ENCODE data around the gene NOX4. TPM values are rescaled to one million over a fixed set of nuclear protein-coding genes. Genes with fewer than 3 reads are reported as not detected.
A peak's percentile ranks its signal among the peaks of the same experiment; 100 is the strongest.

NOX4 gene
- 1 to 10 TPM; 2.7 to 6.0 TPM for total RNA-seq
- polyA plus RNA-seq (2013, experiment 1 of 2): 2.8 TPM
- 4.9 TPM for polyA plus RNA-seq (2013, experiment 2 of 2)
- long read RNA-seq, experiment 1, partial matches to known transcripts: 2 of 2 reads
- long read RNA-seq, experiment 1, other reads (novel, unspliced or antisense): 0 of 2 reads
- long read RNA-seq, experiment 2, partial matches to known transcripts: 0 of 5 reads
- long read RNA-seq, experiment 2, other reads (novel, unspliced or antisense): 4 of 5 reads
- long read RNA-seq, experiment 3, transcript NOX4-201 (18 exons, 2,388 nt): major isoform, 9 of 18 reads
- long read RNA-seq, experiment 3, partial matches to known transcripts: 3 of 18 reads
- long read RNA-seq, experiment 3, other reads (novel, unspliced or antisense): 6 of 18 reads
- long read RNA-seq, experiment 4: 0 reads

GRCh38 chr11:89490981-89491690 lies at the start of gene NOX4:
Gene NOX4 (minus strand): TSS chr11:89491375. CDS start chr11:89491246, 129 bp downstream.
- Histone ChIP-seq H3K4me3 (ENCODE audit: low read length) (peak within 1 kb of the TSS; percentile 70), H3K27me3 (ENCODE audit: control insufficient read depth, insufficient read depth, low read length, poor library complexity, severe bottlenecking) (peaks cover 35% of the 10 kb centered on the region), H3K36me3 (ENCODE audit: control insufficient read depth, insufficient read depth, low read length) (no peaks in the 10 kb centered on the region), H3K27ac (ENCODE audit: low read depth, low read length) (peak within 1 kb of the TSS; percentile 93), H3K4me1 (ENCODE audit: control insufficient read depth, insufficient read depth, low read length) (peaks cover 2% of the 10 kb centered on the region), H3K9ac (ENCODE audit: extremely low read depth, low read length, poor library complexity, severe bottlenecking) (no peak within 1 kb of the TSS), H3K9me3 (ENCODE audit: control insufficient read depth, low read length) (no peaks in the 10 kb centered on the region)
- DNase-seq: peak; percentile 88
- no peaks in the 10 kb centered on the region for H3K36me3 Mint-ChIP-seq (ENCODE audit: low read depth)
- H3K9me3 Mint-ChIP-seq: no peaks in the 10 kb centered on the region
- H3K4me3 Mint-ChIP-seq: peak within 1 kb of the TSS; percentile 69
- no peak for TF ChIP-seq CTCF (conservative IDR thresholded peaks at IDR 0.05)
- WGBS, 2 experiments (ENCODE audit: insufficient coverage in 1 of 2, insufficient read length in 1 of 2): 8 to 36% methylated on average over 14 to 50 of the region's 51 CpGs
- peaks cover 45% of the 10 kb centered on the region for H3K4me1 Mint-ChIP-seq
- H3K27me3 Mint-ChIP-seq (ENCODE audit: insufficient read depth): no peaks in the 10 kb centered on the region
- peak within 1 kb of the TSS; percentile 89 for H3K27ac Mint-ChIP-seq

GRCh38 chr11:89540826-89541225 lies 49.7 kb upstream of the NOX4 start:
- Histone ChIP-seq H3K4me1 (ENCODE audit: control insufficient read depth, insufficient read depth, low read length) (no peaks in the 10 kb centered on the region), H3K27ac (ENCODE audit: low read depth, low read length) (no peak overlapping the region), H3K27me3 (ENCODE audit: control insufficient read depth, insufficient read depth, low read length, poor library complexity, severe bottlenecking) (no peaks in the 10 kb centered on the region), H3K4me3 (ENCODE audit: low read length) (no peak overlapping the region), H3K9me3 (ENCODE audit: control insufficient read depth, low read length) (no peaks in the 10 kb centered on the region), H3K36me3 (ENCODE audit: control insufficient read depth, insufficient read depth, low read length) (no peaks in the 10 kb centered on the region), H3K9ac (ENCODE audit: extremely low read depth, low read length, poor library complexity, severe bottlenecking) (no peak overlapping the region)
- Mint-ChIP-seq H3K27ac (no peak overlapping the region), H3K4me1 (peaks cover 3% of the 10 kb centered on the region), H3K4me3 (no peak overlapping the region), H3K27me3 (ENCODE audit: insufficient read depth) (peaks cover 14% of the 10 kb centered on the region), H3K36me3 (ENCODE audit: low read depth) (no peaks in the 10 kb centered on the region), H3K9me3 (peaks cover 2% of the 10 kb centered on the region)
- WGBS, 2 experiments (ENCODE audit: insufficient coverage in 1 of 2, insufficient read length in 1 of 2): 67 to 70% methylated on average over 1 of the region's 1 CpG
- no peak for TF ChIP-seq CTCF (conservative IDR thresholded peaks at IDR 0.05)
- no peak for DNase-seq

- peaks cover 2% of the 10 kb centered on the region for H3K9me3 Mint-ChIP-seq
- H3K27ac Mint-ChIP-seq: no peak overlapping the region
Observed at GRCh38 chr11:89537936-89538335, 46.8 kb upstream of the NOX4 start.

More at GRCh38 chr11:89537936-89538335, 46.8 kb upstream of the NOX4 start:
- H3K4me1 Mint-ChIP-seq: peaks cover 3% of the 10 kb centered on the region
- DNase-seq: no peak
- Histone ChIP-seq H3K4me1 (ENCODE audit: control insufficient read depth, insufficient read depth, low read length) (no peaks in the 10 kb centered on the region), H3K9me3 (ENCODE audit: control insufficient read depth, low read length) (no peaks in the 10 kb centered on the region), H3K27me3 (ENCODE audit: control insufficient read depth, insufficient read depth, low read length, poor library complexity, severe bottlenecking) (no peaks in the 10 kb centered on the region), H3K36me3 (ENCODE audit: control insufficient read depth, insufficient read depth, low read length) (no peaks in the 10 kb centered on the region), H3K9ac (ENCODE audit: extremely low read depth, low read length, poor library complexity, severe bottlenecking) (no peak overlapping the region), H3K4me3 (ENCODE audit: low read length) (no peak overlapping the region), H3K27ac (ENCODE audit: low read depth, low read length) (no peak overlapping the region)
- no CpG with 5 or more reads among the region's 1 CpG for WGBS, 2 experiments (ENCODE audit: insufficient coverage in 1 of 2, insufficient read length in 1 of 2)
- H3K36me3 Mint-ChIP-seq (ENCODE audit: low read depth): no peaks in the 10 kb centered on the region
- no peak for TF ChIP-seq CTCF (conservative IDR thresholded peaks at IDR 0.05)
- H3K4me3 Mint-ChIP-seq: no peak overlapping the region
- H3K27me3 Mint-ChIP-seq (ENCODE audit: insufficient read depth): peaks cover 4% of the 10 kb centered on the region

Measured in endodermal cell (in vitro differentiated cells).